Measurements from ENCODE around the gene SPAG7. TPM values are rescaled to one million over a fixed set of nuclear protein-coding genes. Genes with fewer than 3 reads are reported as not detected.

The SPAG7 gene
- total and polyA plus RNA-seq, 2 of the 8 experiments (the other 6 are each of a cell fraction or from before 2014, with no cell fraction given): 74.2 to 81.9 TPM

DNA sequence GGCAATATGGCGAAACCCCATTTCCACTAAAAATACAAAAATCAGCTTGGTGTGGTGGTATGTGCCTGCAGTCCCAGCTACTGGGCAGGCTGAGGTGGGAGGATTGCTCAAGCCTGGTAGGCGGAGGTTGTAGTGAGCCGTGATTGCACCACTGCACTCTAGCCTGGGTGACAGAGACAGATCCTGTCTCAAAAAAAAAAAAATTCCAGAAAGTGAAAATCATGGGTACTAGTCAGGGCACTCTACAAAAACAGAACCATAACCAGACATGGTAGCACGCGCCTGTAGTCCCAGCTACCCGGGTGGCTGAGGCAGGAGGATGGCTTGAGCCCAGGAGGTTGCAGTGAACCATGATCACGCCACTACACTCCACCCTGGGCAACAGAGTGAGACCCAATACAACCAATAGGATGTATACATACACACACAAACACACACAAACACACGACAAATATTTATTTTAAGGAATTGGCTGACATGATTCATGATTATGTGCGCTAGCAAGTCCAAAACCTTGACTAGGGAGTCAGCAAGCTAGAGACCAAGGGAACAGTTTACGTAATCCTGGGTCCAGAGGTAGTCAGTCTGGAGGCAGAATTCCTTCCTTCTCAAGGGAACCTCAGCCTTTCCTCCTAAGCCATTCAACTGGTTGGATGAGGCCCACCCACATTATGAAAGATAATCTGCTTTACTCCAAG lies 47.1 kb downstream of the SPAG7 start:
- Histone ChIP-seq H4K91ac (replicated peaks; ENCODE audit: insufficient read length, low read length) (no peak overlapping the region), H3K27me3 (replicated peaks in 1 of 4; ENCODE audit: control insufficient read depth in 3 of 4, extremely low read depth in 1 of 4, insufficient read depth in 3 of 4, low read length in 3 of 4) (no peaks in the 10 kb centered on the region), H2BK15ac (ENCODE audit: low read length) (no peak overlapping the region), H2AFZ (ENCODE audit: low read length) (no peak overlapping the region), H2BK12ac (ENCODE audit: low read depth, low read length) (no peak overlapping the region), H3K79me1 (ENCODE audit: low read depth, low read length) (no peaks in the 10 kb centered on the region), H3K4ac (replicated peaks; ENCODE audit: insufficient read length, low read depth, low read length) (peak overlapping the region; percentile 69), H2BK5ac (ENCODE audit: low read depth, low read length) (no peak overlapping the region), H3K18ac (ENCODE audit: extremely low read depth, low read length) (no peak overlapping the region), H3K79me2 (ENCODE audit: control insufficient read depth in 1 of 2, insufficient read depth in 2 of 2, low read length in 2 of 2) (no peaks in the 10 kb centered on the region), H3K23me2 (ENCODE audit: low read depth, low read length) (no peaks in the 10 kb centered on the region), H4K5ac (ENCODE audit: insufficient read length, low read depth, low read length) (no peak overlapping the region), H3K4me2 (ENCODE audit: insufficient read depth in 1 of 2, low read depth in 2 of 2, low read length in 2 of 2) (no peak overlapping the region), H3K4me3 (ENCODE audit: extremely low read depth in 1 of 4, insufficient read depth in 2 of 4, low read depth in 3 of 4, low read length in 4 of 4) (no peak overlapping the region), H3K9me3 (ENCODE audit: insufficient read depth in 2 of 2, low read depth in 1 of 2, low read length in 1 of 2) (no peaks in the 10 kb centered on the region), H4K8ac (ENCODE audit: extremely low read depth, insufficient read depth, low read length) (no peak overlapping the region), H3K36me3 (ENCODE audit: control insufficient read depth in 2 of 4, insufficient read depth in 4 of 4, low read length in 3 of 4) (no peaks in the 10 kb centered on the region), H2AK5ac (ENCODE audit: low read depth, low read length) (peak overlapping the region; percentile 1; the same call in 1 of the 2 replicates), H2BK120ac (replicated peaks; ENCODE audit: low read depth, low read length) (no peak overlapping the region), H3K14ac (ENCODE audit: insufficient read length) (no peak overlapping the region), H3K23ac (ENCODE audit: insufficient read length) (no peak overlapping the region), H3K9ac (replicated peaks in 1 of 4; ENCODE audit: extremely low read depth in 1 of 4, low read depth in 3 of 4, low read length in 3 of 4) (no peak overlapping the region), H4K20me1 (replicated peaks in 1 of 2; ENCODE audit: control insufficient read depth in 1 of 2, insufficient read depth in 2 of 2, low read length in 2 of 2) (no peaks in the 10 kb centered on the region), H2BK20ac (ENCODE audit: low read length) (no peak overlapping the region), H3K4me1 (replicated peaks in 1 of 4; ENCODE audit: control insufficient read depth in 3 of 4, insufficient read depth in 4 of 4, low read length in 3 of 4) (peaks cover 0 to 5% (median 1%) of the 10 kb centered on the region in 4 experiments; a peak in 2 of 7 replicates), H3K27ac (ENCODE audit: low read depth, low read length) (no peak overlapping the region), H3K56ac (replicated peaks; ENCODE audit: insufficient read length, low read depth, low read length) (no peak overlapping the region)
- ChIA-PET CTCF (ENCODE audit: partially characterized antibody) (interaction anchor here (0.6 to 5.5 kb wide), 5 partner anchors 9 to 184 kb away, joined by 3 to 33 read pairs (median 5); no protein-coding TSS in a partner anchor), POLR2A (ENCODE audit: partially characterized antibody) (interaction anchor here (0.8 to 3.4 kb wide), 14 partner anchors 9 to 183 kb away, joined by 3 to 23 read pairs (median 7); partner anchors contain the start of genes GP1BA, PFN1, RNF167 and SLC25A11)
- FAIRE-seq: no peak
- WGBS, 2 experiments (ENCODE audit: extremely low coverage in 1 of 2, insufficient coverage in 1 of 2, insufficient read length in 1 of 2, insufficient replicate concordance in 2 of 2, low coverage in 1 of 2, low lambda C conversion rate in 2 of 2, missing lambda C conversion rate in 1 of 2): 91% methylated on average over 10 of the region's 10 CpGs; no CpG with 5 or more reads in 1 of the 2 experiments
- DNase-seq (ENCODE audit: low read depth in 1 of 2, low spot score in 2 of 2): no peak
- TF ChIP-seq NANOG (IDR thresholded peaks at IDR 0.05; ENCODE audit: insufficient read depth, low read depth, low read length, poor library complexity, severe bottlenecking) (no peak), TAF1 (IDR thresholded peaks at IDR 0.05; ENCODE audit: low read depth, low read length) (no peak), JUND (IDR thresholded peaks at IDR 0.05; ENCODE audit: low read length) (no peak), CHD1 (IDR thresholded peaks at IDR 0.05; ENCODE audit: low read depth, low read length) (no peak), ATF2 (IDR thresholded peaks at IDR 0.05; ENCODE audit: low read length) (no peak), GTF2F1 (IDR thresholded peaks at IDR 0.05; ENCODE audit: borderline replicate concordance, low read depth, low read length) (no peak), CHD2 (IDR thresholded peaks at IDR 0.05; ENCODE audit: low read length) (no peak), POLR2A (IDR thresholded peaks at IDR 0.05; ENCODE audit: control extremely low read depth in 1 of 2, low read depth in 2 of 2, low read length in 2 of 2) (no peak)
- TF ChIP-seq, protein P1, sequence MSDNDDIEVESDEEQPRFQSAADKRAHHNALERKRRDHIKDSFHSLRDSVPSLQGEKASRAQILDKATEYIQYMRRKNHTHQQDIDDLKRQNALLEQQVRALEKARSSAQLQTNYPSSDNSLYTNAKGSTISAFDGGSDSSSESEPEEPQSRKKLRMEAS (IDR thresholded peaks at IDR 0.05): no peak
